HG02981 (cell line): ENCODE measurements around the gene CLDN11.

Experiments
- ATAC-seq: cut with Tn5 transposase; IDR thresholded peaks from one replicate; pipeline ENCODE4 v1.9.1; 2021; ENCODE audit warnings: mild to moderate bottlenecking, moderate library complexity; ENCODE audit not compliant: unreplicated experiment

The CLDN11 gene

GRCh38 chr3:170470063-170471016, 51.7 kb downstream of the CLDN11 start:
- no peak for ATAC-seq

- ATAC-seq, result no peak
Observed at GRCh38 chr3:170471149-170471548, 52.5 kb downstream of the CLDN11 start.

GRCh38 chr3:170473358-170473757, 54.7 kb downstream of the CLDN11 start:
- no peak for ATAC-seq

GRCh38 chr3:170475092-170475685, 56.5 kb downstream of the CLDN11 start:
- ATAC-seq, result no peak

GRCh38 chr3:170476291-170476690, 57.6 kb downstream of the CLDN11 start:
- no peak for ATAC-seq

- ATAC-seq, result no peak
Observed at GRCh38 chr3:170477395-170477794, 58.7 kb downstream of the CLDN11 start.

- ATAC-seq, result no peak
Observed at GRCh38 chr3:170480111-170480510, 61.4 kb downstream of the CLDN11 start.

- ATAC-seq, result no peak
Observed at GRCh38 chr3:170482199-170482598, 63.5 kb downstream of the CLDN11 start.

GRCh38 chr3:170483485-170484262, 65.0 kb downstream of the CLDN11 start:
- no peak for ATAC-seq
